Epithelial cell of proximal tubule (primary cell): ENCODE results near the gene ZFYVE21. TPM values are rescaled to one million over a fixed set of nuclear protein-coding genes. Genes with fewer than 3 reads are reported as not detected.

ENCODE experiments used
- DNase-seq: peaks from one replicate; pipeline ENCODE4 v3.0.0-alpha.2; 2011; ENCODE audit warnings: low read depth
- H3K4me3 ChIP-seq: 2 replicates; pipeline ENCODE4 v1.5.1; 2011; ENCODE audit warnings: low read depth, mild to moderate bottlenecking, low read length
- total RNA-seq: library from RNA; depleted of rRNA; stranded (reverse); fragments of >200 nt; gene quantifications from 2 replicates; pipeline ENCODE4 v1.2.3, GENCODE V29; 2015
- TF ChIP-seq, protein P1 (sequence below): conservative IDR thresholded peaks from 2 replicates; pipeline ENCODE4 v1.5.1; 2012; ENCODE audit warnings: low read depth, mild to moderate bottlenecking, low read length

Gene ZFYVE21
- total RNA-seq, 1 donor from 2014 or later: 74.1 TPM

DNA sequence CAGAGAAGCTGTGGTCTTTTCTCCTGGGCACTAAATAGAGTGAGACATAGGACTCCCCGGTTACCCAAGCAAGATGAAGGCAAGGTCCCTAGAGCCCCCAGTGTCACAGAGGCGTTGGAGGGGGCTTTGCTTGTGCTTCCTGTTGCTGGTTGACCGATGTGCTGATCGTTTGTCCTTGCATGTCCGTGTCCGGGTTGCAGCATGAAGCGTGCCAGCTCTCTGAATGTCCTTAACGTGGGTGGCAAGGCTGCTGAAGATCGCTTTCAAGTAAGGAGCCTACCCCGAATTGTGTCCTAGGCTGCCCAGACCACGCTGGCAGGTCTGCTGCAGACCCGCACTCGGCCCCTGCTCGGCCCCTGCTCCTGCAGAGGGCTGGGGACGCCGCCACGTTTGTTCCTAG, 23.5 kb upstream of the ZFYVE21 start:
- TF ChIP-seq, protein P1, sequence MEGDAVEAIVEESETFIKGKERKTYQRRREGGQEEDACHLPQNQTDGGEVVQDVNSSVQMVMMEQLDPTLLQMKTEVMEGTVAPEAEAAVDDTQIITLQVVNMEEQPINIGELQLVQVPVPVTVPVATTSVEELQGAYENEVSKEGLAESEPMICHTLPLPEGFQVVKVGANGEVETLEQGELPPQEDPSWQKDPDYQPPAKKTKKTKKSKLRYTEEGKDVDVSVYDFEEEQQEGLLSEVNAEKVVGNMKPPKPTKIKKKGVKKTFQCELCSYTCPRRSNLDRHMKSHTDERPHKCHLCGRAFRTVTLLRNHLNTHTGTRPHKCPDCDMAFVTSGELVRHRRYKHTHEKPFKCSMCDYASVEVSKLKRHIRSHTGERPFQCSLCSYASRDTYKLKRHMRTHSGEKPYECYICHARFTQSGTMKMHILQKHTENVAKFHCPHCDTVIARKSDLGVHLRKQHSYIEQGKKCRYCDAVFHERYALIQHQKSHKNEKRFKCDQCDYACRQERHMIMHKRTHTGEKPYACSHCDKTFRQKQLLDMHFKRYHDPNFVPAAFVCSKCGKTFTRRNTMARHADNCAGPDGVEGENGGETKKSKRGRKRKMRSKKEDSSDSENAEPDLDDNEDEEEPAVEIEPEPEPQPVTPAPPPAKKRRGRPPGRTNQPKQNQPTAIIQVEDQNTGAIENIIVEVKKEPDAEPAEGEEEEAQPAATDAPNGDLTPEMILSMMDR: no peak
- H3K4me3 ChIP-seq: no peak overlapping the region
- DNase-seq: no peak

DNA sequence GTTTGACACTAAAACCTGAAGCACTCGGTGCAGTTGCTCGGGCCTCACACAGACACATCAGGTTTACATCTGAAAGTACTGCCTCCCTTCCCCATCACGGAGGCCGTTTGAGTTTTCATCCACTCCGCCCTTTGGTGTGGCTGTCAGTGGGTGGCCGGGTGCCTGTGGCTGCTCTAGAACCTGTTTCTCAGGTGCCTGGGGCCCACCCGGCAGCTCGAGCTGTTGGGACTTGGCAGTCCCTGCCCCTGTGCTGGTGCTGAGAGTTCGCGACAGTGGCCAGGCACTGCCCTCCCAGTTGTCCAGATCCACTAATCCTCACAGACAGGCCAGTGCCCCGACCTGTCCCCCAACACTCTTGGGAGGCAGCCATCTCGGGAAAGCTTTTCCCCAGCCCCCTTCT, 22.7 kb upstream of the ZFYVE21 start:
- TF ChIP-seq, protein P1: no peak
- no peak for DNase-seq
- no peak overlapping the region for H3K4me3 ChIP-seq

DNA sequence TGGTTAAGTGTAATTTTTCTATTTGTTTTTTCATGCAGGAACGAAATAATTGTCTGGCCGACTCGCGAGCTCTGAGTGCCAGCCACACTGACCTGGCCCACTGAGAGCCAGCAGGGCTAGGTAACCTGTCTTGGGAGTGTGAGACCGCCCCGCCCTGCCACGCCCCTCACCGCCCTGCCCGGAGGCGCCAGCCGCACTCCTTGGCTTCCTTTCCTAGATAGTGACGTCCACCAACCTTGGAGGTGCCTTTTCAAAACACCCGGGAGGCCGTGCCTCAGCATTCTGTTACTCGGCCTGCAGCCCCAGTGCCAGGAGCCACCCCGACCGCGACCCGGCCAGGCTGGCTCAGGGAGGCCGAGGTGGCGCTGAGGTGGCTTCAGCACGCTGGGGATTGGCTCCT, 22.1 kb upstream of the ZFYVE21 start:
- no peak overlapping the region for H3K4me3 ChIP-seq
- DNase-seq: no peak
- TF ChIP-seq, protein P1: no peak

DNA sequence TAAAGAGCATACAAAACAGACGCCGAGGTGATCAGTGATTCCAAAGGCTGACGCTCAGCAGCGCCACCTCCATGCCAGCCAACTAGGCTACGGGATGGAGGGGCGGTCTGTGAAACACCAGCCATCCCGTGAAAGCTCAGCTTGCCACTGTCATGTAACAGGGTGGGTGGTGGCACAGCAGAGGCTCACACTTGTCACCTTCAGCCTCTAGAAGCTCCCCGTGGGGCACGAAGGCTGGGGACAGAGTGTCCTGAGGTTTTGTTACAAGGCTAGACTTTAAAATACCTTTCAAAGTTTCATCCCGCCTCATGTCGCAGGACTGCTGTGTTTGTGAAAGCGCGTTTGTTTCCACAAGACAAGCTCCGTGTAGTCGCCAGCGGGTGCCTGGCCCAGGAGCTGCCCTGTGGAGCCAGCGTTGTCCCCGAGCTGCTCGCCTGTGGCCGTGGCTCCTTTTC, 21.0 kb upstream of the ZFYVE21 start:
- TF ChIP-seq, protein P1: no peak
- no peak overlapping the region for H3K4me3 ChIP-seq
- no peak for DNase-seq

DNA sequence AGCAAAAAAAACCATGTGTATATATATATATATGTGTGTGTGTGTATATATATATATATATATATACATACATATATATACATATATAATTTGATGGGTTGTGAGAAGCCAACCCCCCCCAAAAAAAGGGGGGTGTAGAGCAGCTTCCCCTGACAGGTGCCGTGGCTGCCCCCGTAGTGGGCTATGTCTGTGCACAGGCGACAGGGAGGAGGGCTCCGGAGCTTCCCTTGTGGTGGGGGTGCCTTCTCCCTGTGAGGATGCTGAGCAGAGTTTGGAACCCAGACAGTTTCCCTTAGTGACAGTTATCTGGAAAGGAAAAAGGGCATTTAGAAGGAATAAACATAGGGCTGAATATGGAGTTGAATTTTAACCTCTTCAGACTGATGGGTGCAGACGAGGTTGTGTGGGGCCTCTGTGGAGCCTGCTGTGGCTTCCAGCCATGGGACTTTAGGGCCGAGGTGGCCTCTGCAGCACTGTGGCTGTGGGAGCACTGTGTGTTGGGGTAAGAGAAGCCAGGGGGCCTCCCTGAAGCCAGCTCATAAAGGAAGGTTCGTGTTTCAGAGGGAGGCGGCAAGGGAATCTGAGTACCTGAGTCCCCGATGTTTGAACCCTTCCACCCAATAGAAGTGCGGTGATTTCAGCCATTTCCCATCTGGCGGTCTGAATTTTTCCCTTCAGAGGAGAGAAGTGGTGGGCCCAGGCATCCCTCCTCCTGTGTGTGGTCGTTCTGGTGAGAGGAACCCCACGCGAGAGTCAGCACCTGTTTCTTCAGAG, 20.1 kb upstream of the ZFYVE21 start:
- DNase-seq: no peak
- TF ChIP-seq, protein P1: no peak
- H3K4me3 ChIP-seq: no peak overlapping the region

DNA sequence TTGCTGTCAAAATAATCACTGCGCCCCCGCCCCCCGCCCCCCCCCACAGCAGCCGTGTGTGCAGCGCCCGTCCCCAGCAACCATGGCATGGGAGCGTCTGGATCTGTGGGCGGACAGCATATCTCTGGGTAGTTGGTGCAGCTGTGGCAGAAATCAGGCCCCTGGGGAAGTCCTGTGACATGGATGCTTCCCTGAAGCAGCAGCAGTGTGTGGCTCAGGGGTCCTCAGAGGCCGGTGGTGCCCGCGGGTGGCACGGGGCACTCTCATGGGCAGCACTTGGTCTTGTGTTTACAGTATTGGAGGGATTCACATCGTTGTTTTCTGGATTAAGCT, 19.6 kb upstream of the ZFYVE21 start:
- no peak overlapping the region for H3K4me3 ChIP-seq
- TF ChIP-seq, protein P1: no peak
- no peak for DNase-seq

DNA sequence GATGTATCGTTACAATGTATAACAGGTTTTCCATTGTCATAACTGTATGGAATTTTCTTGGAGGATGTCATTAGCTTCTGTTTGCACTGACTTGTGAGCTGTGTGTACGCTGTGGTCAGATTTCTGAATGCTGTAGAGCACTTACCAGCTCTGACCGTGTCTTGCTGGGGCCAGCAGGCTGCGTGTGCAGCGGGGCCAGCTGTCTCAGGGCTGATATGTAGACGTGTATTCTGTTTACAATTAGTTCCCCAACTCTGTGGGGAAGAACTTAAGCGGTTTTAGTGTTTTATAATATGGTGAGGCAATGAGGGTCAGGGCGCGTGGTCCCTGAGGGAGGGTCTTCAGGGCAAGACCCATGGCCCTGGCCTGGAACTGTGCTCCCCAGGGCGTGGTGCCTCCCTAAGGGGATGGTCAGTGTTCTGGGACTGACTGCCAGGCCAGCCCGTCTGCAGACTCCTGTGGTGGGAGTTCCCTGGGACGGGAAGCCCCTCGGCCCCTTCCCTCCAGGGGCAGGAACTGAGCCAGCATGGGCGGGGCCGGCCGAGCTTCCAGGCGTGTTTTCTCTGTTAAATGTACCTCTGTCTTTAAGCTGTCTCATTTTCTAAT, 19.0 kb upstream of the ZFYVE21 start:
- no peak overlapping the region for H3K4me3 ChIP-seq
- TF ChIP-seq, protein P1: no peak
- no peak for DNase-seq
